Stimulated activated CD4-positive, alpha-beta T cell treated with anti-CD3 and anti-CD28 coated beads, TNF-alpha, amount 100 ng/mL, for 24 hours (primary cell): ENCODE results near the gene OLFML1.
"Not testable (repeated sequence)": the region's sequence is repeated elsewhere in the genome, so short reads cannot be mapped to it uniquely, and the experiment has no call there.

Source experiments
- DNase-seq, 3 experiments: peaks; one replicate each; pipeline ENCODE4 v3.0.0-alpha.2; 2020; ENCODE audit warnings: low read depth in 3 of 3

The OLFML1 gene

DNA sequence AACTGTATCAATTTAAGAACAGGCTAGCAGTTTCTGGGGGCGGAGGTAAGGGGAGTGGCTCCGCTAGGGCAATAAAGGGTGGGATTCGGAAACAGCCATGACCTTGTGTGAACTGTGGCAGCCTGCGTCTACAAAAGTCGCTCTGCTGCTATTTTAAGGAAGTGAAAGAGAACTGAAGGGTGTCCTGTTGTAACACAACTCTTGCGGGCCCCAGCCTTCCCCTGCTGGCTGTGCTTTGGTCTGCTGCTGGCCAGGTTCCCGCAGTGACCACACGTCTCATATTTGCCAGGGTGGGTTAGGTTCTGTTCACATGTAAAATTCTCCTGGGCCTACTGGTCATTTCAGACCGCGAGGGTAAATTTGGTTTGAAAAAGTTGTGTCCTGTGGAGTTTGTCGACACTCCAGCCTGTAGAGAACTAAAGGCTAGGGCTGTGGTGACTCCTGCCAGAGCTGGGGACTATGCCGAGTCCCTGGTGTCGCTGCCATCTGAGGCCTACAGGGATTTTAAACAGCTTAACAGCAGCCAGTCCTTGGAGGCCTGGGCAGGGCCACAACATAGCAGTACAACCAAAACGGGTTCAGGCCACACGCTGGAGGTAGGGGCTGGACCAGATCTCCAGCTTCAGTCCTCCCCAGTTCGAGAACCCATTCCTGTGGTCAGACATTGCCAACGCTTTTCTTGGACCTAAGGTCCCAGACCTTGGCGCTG, 27.4 kb downstream of the OLFML1 start:
- DNase-seq, result no peak

DNA sequence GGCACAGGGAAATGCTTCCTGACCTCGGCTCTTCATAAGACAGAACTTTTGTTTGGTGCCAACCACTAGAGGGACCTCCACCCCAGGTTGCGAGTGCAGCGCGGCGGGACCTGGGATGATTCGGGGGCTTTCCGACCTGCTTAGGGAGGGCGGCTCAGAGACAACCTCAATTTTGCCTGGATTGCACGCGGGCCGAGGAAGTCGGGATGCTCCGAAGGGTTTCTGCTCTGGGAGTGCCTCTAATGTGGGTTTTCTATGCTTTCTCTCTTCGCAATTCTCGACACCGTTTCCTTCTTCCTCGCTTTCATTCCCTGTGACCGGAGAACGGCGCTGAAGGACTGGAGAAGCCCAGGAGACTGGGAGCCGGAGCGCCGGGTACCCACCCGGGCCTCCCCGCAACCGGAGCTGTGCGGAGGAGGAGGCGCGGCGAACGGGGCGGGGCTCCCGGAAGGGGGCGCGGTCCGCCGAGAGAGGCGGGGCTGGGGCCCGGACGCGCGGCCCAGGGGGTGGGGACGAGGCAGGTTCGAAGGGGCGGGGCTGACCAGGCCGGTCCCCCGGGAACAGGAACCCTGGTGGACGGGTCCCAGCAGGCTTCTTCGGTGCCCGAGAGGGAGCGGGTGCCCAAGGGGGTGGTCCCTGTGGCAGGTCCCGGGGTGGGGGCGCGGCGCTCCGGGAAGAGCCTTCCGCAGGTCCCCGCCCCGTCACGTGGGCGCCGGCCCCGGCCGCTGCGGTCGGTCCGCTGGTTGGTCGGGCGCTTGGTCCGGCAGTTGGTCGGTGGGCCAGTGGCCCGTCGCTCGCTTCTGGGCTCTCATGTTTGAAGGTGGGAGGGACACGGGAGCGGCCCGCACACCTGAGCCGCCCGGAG, 28.2 kb downstream of the OLFML1 start, which contains the start of gene PPFIBP2:
Gene PPFIBP2 (plus strand): TSS at position 766 of the 865 bp plus-strand sequence. CDS start 35,477 bp downstream, outside the sequence.
- peak; percentile 62 to 82 (median 72) for DNase-seq

DNA sequence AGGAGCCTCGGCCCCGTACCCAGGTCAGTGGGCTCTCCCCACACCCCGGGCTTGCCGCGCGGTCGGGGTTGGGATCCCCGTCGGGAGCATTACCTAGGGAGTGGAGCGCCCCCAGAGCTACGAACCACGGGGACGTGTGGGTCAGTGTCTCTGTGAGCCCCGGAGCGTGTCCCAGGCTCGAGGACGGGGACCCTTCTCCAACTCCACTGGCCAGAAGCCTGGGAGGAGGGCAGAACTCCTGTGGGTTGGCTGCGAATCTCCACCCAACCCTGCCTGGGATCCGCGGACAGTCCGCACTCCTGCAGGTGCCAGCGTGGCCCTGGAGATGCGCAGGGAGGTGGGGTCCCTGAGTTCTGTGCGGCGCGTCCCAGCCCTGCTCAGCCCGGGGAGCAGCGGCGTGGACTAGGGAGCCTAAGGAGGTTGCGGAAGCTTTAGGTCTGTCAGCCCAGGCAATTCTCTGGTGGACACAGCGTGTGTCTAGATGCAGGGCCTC, 28.8 kb downstream of the OLFML1 start:
- no peak for DNase-seq

DNA sequence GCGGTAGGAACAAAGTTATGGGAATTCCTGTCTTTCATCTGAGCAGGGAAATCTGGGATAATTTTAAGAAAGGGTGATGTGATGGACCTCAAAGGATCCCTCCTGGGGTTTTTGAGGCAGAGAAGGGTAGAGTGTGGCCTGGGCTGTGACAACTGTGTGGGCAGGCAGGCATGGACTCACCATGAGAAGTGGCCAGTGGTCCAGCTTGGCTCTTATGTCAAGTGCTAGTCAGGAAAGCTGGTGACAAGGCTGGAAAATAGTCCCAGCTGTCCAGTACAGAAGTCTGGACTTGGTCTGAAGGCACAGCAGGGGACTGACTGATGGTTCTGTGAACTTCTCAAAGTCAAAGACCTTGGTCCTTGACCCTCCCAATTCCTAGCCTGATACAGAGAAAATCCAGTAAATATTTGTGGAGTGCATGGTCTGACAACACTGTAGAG, 30.2 kb downstream of the OLFML1 start:
- DNase-seq, result no peak

DNA sequence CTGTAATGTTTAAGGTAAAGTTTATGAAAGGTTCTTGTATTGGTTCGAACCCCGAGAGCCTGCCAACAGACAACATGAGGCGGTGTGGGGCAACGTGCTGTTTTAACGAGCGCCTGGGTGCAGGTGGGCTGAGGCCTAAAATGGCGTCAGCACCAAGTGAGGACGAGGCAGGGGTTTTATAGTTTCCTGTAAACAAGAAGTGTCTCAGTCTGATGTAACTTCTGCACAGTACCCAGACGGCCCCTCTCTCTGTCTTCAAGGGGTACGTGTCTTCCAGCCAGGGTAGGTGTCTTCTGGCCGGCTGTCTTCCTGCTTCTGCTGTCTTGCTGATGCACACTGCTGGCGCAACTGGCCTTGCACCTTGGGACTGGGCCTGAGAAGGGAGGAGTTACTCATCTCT, 31.2 kb downstream of the OLFML1 start:
- no peak for DNase-seq

DNA sequence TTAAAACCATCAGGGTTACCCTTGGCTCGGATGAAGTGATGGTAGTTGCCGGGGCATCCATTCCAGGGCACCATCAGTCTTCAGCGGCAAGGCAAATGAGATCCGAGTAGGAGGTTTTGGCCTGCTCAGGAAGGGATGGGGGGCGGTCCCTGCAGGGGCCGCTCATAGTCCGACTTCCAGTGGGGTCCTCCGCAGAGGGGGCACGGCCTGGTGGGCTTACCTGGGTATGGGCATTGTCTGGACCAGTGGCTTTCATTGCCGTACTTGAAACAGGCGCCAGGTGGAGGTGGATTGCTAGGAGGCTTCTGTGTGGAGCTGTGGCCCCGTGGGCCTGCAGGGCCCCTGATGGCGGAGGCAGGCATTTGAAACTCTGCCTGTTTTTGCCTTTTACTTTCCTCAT, 32.4 kb downstream of the OLFML1 start:
- not testable (repeated sequence) for DNase-seq

DNA sequence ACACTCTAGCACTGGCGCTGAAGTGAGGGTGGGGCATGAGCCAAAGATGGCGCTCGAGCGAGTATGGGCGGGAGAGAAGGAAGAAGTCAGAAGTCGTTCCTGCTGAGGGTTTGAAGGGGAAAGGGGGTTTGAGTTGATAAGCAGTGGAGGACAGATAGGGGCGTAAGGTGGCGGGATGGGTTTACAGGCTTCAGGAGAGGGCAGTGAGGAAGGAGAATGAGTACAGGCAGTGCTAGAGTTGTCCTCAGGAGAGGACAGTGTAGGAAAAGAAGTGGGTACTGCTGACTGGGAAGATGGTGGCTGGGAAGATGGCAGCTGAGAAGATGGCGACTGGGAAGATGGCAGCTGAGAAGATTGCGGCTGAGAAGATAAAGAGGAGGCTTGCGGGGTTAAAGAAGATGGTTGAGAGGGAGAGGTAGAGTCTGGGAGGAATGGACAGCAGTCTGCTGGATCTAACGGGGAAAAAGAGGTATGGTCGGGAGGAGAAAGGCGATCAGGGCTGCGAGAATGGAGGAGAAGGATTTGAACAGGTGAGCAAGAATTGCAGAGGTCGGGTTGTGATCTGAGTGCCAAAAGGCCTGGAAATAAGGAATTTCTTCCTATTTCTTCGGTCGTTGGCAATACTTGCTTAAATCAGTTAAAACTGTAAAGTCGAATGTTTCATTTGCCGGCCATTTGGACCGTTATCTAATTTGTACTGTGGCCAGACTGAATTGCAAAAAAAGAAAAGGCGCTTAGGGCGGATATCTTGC, 33.7 kb downstream of the OLFML1 start:
- no peak for DNase-seq

DNA sequence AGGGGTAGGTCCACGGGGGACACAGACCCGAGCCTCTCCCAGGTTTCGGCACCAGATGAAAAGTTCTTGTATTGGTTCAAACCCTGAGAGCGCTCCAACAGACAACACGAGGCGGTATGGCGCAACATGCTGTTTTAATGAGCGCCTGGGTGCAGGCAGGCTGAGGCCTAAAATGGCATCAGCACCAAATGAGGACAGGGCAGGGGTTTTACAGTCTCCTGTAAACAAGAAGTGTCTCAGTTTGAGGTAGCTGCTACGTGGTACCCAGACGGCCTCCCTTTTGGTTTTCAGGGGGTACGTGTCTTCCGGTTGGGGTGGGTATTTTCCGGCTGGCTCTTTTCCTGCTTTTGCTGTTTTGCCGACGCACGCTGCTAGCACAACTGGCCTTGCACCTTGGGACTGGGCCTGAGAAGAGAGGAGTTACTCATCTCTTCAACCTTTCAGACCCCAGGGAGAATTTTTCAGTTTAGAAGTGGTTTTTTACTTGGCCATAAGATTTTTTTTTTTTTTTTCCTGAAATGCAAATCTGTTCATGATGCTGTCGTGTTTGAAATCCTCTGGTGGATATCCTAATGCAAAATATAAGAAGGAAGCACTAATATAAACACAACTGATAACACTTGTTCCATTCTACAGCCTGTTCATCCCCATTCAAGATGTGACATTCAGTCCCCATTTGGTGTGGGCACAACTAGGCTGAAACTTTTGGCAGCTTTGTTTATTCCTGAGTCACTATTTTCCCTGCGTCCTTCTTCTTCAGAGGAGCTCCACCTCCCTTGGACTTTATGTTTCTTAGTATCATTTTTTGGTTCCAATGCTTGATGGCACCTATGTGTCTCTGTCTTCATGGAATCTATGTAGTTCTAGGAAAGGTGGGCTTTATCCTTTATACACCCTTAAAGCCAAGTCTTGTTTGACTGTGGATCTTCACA, 35.0 kb downstream of the OLFML1 start:
- DNase-seq, result no peak

DNA sequence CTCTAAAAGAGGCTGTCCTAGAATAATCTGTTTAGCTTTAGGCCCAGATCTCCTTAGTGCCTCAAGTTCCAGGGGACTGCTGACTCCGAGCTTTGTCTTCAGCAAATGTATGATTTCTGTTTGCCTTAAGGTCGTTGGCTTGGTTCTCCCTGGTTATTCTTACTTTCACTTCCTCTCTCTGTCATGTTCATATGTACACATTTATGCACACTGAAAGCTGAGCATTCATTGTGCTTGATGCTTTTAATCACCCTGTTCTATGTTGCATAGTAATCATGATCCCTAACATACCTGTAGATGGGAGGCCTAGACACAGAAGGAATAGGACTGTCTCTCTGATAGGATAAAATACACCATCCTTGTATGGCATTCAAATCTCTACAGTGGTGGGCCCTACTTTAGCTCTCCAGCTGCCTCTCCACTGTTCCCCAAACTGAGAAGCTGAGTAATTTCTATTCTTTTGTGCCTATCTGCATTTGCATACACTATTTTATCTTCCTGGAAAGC, 35.7 kb downstream of the OLFML1 start:
- DNase-seq, result no peak

DNA sequence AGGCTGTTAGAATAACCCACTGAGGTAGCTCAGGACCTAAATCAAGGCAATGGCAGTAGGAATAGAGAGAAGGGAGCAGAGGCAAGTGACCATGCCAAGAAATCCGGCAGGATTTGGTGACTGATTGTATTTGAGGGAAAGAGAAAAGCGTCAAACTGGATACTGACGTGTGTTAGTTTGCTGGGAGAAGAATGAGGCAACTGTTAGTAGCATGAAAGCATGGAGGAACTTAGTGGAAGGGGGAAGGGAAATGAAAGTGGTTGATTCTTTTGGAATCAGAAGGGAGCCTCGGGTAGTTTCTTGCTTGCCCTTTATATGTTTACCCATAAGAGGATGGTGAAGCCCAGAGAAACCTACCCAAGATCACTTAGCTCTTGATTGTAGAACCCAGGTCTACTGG, 36.8 kb downstream of the OLFML1 start:
- no peak for DNase-seq

DNA sequence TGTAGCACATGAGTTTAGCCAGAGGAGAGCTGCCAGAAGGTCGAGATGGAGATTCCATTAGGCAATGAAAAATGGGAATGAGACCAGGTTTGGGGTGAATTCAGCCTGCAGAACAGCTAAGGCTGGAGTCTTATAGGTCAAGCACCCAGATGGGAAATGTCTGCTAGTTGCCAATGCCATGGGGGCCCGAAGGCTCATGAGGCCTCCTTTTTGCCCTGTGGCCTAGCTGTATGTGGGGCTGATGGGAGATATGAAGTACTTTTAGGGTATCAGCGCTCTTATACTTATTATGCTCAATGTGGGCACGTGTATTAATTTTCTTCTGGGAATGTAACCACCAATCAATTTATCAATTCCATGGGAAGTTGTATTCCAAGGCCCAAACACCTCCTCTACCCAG, 37.2 kb downstream of the OLFML1 start:
- no peak for DNase-seq

DNA sequence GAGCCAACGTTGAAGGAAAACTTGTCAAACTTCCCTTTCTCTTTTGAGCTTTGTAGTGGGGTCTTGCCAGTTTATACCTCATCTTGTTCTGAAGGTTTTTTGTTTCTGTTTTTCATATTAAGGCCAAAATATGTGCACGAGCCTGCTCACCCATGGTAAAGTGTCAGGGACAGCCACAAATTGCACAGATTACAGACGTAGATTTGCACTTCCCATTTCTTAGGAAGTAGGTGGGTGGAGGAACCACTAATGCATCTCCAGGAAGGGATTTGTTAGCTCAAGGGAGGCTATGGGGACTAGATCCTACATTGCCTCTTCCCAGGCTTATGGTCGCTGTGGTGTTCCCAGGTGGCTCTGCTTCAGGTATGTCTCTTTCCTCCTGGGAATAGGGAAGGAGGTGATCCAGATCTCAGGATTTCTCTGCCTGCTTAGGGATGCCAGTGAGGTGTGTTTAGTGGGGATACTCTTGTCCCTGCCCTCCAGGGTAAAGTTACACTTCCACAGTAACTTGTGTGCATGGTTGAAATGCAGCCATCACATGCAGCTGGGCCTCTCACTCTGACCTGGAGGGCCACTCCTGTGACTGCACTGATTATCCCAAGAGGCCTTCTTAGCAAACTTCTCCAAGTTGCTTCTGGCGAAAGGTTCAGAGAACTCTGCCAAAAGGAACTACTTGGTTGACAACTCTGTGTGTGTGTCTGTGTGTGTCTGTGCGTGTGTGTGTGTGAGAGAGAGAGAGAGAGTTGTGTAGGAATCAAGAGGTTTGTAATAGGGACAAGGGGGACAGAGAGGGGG, 38.3 kb downstream of the OLFML1 start:
- DNase-seq, result no peak

DNA sequence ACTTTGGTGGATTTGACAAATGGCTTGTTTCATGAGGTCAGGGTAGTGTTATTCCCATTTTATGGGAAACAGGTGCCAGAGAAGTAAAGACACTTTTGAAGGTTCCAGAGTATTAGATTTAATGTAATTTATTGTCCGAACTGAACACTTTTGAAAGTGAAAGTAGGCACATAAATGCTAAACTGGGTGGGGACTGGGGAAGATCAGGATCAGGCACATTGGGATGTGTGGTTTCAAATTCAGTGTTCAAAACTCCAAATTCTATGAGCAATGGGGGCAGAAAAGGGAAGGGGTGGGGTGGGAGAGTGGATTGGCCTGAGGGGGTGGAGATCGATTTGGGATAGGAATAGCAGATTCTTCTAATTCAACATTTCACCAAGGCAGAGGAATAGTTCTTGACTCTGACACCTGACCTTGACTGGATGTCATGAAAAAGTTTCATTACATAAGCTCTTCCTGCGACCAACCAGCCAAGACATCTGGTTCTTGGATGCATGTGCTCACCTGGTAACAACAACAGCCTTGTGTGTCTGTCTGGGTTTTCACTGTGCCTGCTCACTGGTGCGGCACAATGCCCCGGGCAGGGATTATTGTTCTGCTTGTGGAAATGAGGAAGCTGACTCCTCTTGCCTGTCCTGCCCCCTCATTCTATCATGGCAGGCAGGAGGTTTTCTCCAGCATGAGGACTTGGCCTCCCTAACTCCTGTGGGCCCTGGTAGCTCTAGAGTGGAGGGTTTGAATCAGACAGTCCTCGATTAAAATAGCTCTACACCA, 39.3 kb downstream of the OLFML1 start:
- no peak for DNase-seq

DNA sequence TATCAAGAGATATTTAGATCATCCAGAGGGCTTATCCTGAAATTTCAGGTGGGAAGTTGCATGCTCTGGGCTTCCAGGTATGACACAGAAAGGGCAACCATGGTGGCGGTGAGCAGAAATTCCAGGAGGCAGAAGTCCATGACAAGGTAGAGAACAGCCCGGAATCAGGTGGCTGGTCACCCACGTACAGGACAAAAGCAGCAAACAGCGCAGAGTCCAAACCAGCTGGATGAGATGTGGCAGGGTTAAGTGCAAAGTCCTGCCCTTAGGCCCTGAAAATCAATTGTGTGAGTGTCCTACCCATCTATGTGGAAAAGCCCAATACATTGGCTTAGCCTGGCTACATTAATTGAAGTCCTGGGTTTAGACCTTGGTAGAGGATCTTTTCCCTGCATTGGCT, 40.1 kb downstream of the OLFML1 start:
- no peak for DNase-seq

DNA sequence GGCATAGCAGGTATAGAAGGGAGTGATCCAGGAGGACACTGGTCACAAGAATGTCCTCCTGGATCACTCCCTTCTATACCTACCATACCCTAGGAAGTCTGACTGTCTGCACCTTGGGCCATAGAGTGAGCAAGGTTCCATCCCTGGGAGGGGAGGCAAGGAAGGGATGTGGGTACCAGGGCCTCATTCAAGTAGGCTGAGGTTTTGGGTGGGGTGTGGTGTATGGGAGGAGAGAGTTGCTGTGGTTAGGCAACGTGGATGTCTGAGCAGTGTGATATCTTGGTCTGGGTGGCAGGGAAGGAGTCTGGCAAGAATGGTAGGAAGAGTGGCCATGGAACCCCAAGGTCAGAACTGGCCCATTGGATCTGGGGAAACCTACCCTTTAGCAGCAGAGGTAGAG, 41.7 kb downstream of the OLFML1 start:
- DNase-seq, result no peak

DNA sequence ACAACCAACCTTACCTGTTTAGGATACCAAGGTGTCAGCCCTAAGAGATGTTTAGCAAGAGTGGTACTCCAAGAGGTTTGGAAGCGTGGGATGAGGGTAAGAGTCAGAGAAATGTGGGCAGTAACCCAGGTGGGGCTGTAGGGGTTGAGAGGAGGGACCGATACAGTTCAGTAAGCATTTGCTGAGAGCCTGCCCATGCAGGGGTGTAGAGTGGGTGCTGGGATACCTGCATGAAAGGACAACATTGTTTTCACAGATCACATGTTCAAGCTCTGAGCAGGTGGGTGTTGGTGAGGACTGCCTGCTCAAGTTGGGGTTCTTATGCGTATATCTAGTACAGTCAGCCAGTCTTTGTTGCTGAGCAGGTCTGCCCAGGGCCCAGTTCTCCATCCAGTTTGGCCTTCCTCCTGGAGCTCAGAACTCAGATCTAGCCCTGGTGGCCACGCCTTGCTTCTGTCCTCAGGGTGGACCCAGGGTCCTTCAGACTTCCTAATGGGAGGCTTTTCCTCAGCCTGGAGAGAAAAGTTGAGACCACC, 43.3 kb downstream of the OLFML1 start:
- no peak for DNase-seq

DNA sequence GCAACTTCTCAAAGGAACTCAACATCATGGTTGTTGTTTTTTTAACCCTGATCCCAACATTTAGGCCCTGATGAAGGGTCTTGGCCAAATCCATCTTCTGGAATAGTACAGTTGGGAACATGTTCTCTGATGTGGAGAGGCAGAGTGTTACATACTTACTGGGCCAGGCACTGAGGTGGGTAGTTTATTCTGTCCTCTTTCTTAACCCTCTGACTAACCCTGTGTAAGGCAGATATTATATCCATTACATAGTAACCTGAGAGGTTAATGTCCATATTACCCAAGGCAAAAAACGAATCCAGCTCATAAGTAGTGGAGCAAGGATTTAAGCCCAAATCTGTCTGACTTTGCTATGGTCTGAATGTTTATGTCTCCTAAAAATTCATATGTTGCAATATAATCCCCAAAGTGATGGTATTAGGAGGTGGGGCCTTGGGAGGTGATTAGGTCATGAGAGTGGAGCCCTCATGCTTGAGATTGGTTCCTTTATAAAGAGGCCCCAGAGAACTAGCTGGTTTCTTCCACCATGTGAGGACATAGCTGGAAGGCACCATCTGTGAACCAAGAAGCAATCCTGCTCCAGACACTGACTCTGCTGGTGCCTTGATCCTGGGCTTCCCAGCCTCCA, 44.8 kb downstream of the OLFML1 start:
- no peak for DNase-seq

DNA sequence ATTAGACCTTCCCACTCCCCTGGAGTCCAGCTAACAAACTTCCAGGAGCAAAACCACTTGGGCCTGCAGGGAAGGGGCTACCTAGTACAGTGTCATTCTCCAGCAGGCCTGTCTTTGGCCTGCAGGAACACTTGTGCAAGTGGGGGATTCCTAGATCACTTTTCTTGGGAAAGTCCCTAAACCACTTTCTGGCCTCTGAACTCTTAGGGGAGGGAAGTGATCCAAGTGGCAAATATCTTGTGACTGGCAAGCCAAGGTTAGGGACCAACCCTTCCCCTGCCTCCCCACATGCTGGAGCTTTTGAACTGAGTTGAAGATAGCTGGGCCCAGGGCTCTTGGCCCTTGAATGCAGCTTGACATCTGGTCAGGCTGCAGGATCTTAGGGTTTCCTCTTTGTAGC, 45.7 kb downstream of the OLFML1 start:
- no peak for DNase-seq
